ENCODE data around the gene MDGA2. TPM values are rescaled to one million over a fixed set of nuclear protein-coding genes. Genes with fewer than 3 reads are reported as not detected.

The MDGA2 gene
- 0.06 TPM in 1 of 5 replicates, not detected in the others for total RNA-seq (2022; extraction: Qiagen RNA extraction)

DNA sequence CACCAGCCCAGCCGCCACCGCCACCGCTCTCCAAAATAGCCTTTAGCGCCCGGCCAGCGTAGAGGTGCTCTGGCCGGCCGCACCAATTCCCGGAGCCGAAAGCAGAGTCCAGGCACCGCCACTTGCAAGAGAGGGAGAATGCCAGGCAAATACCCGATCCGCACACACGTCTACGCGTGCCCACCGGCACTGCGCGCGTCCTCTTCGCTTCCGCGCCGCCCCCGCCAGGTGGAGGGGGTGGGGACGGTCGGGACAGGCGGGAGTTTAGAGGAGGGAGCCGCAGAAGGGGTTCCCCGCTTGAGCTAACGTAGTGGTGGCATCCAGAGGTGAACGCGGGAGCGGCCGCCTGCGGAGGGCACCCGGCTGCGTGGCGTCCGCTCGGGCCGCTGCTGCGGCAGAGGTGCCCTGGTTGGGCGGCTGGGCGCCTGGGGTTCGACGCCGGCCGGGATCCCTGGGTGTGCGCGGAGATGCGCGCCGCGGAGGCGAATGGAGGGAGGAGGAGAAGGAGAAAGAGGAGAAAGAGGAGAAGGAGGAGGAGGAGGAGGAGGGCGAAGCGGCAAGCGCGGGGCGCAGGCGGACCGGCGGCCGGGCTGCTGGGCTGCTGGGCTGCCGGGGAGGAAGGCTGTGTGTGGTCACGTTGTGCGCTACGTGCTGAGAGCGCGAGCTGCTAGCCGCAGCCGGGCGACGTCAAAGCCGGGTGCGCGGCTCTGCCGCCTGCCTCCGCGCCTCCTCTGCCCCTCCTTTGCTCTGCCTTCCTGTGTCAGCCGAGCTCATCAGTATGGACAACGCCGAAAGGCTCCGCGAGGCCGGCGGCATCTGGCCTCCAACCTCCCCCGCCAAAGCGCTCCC lies at the start of gene MDGA2:
Gene MDGA2, minus strand, starts transcription at position 140 of the 849 bp plus-strand sequence.

